ENCODE measurements around the gene MMP24. TPM values are rescaled to one million over a fixed set of nuclear protein-coding genes. Genes with fewer than 3 reads are reported as not detected.

Gene MMP24
- total RNA-seq, 1 donor from 2014 or later = 0.12 TPM

GRCh38 chr20:35290887-35291417 is 64.5 kb downstream of the MMP24 start:
- intact Hi-C loops (cut with micrococcal nuclease) = no loop called here

- intact Hi-C loops (cut with micrococcal nuclease) = no loop called here
Measured at GRCh38 chr20:35291654-35292503, 65.4 kb downstream of the MMP24 start, which contains the start of gene FAM83C. Gene FAM83C (minus strand): TSS chr20:35292425. CDS start chr20:35292304, 121 bp downstream.

- intact Hi-C loops (cut with micrococcal nuclease) = no loop called here
Measured at GRCh38 chr20:35292504-35293285, 66.2 kb downstream of the MMP24 start.

GRCh38 chr20:35293303-35294292 is 67.1 kb downstream of the MMP24 start:
- intact Hi-C loops (cut with micrococcal nuclease) = no loop called here

- intact Hi-C loops (cut with micrococcal nuclease) = no loop called here
Measured at GRCh38 chr20:35294293-35294685, 67.8 kb downstream of the MMP24 start.

GRCh38 chr20:35295058-35295457 is 68.6 kb downstream of the MMP24 start:
- intact Hi-C loops (cut with micrococcal nuclease) = no loop called here

- intact Hi-C loops (cut with micrococcal nuclease) = no loop called here
Measured at GRCh38 chr20:35295674-35296073, 69.2 kb downstream of the MMP24 start.

GRCh38 chr20:35296101-35296554 is 69.6 kb downstream of the MMP24 start:
- intact Hi-C loops (cut with micrococcal nuclease) = no loop called here

- intact Hi-C loops (cut with micrococcal nuclease) = no loop called here
Measured at GRCh38 chr20:35297155-35297554, 70.7 kb downstream of the MMP24 start.

- intact Hi-C loops (cut with micrococcal nuclease) = no loop called here
Measured at GRCh38 chr20:35297740-35298139, 71.2 kb downstream of the MMP24 start.

GRCh38 chr20:35298264-35298663 is 71.8 kb downstream of the MMP24 start:
- intact Hi-C loops (cut with micrococcal nuclease) = no loop called here

GRCh38 chr20:35299780-35300179 is 73.3 kb downstream of the MMP24 start:
- intact Hi-C loops (cut with micrococcal nuclease) = loop anchor here (10.0 kb wide), 1 partner anchor 315 kb away; the partner anchor contains the start of gene SPAG4

- intact Hi-C loops (cut with micrococcal nuclease) = loop anchor here (10.0 kb wide), 1 partner anchor 314 kb away; the partner anchor contains the start of gene SPAG4
Measured at GRCh38 chr20:35300469-35301262, 74.2 kb downstream of the MMP24 start.

GRCh38 chr20:35301426-35301825 is 74.9 kb downstream of the MMP24 start:
- intact Hi-C loops (cut with micrococcal nuclease) = loop anchor here (10.0 kb wide), 1 partner anchor 313 kb away; the partner anchor contains the start of gene SPAG4

- intact Hi-C loops (cut with micrococcal nuclease) = loop anchor here (10.0 kb wide), 1 partner anchor 312 kb away; the partner anchor contains the start of gene SPAG4
Measured at GRCh38 chr20:35302421-35303335, 76.2 kb downstream of the MMP24 start.

GRCh38 chr20:35303382-35303734 is 76.9 kb downstream of the MMP24 start:
- intact Hi-C loops (cut with micrococcal nuclease) = loop anchor here (10.0 kb wide), 1 partner anchor 311 kb away; the partner anchor contains the start of gene SPAG4

- intact Hi-C loops (cut with micrococcal nuclease) = loop anchor here (1.0 to 10.0 kb wide), 7 partner anchors 19 to 311 kb away; partner anchors contain the start of genes CEP250, EIF6, SPAG4 and UQCC1
Measured at GRCh38 chr20:35303735-35304491, 77.4 kb downstream of the MMP24 start.
